ENCODE measurements around the gene MUC4.

Gene MUC4

GRCh38 chr3:195850857-195851543, 39.3 kb upstream of the MUC4 start:
- Mint-ChIP-seq H3K27me3 (ENCODE audit: low read depth) (peaks cover 22% of the 10 kb centered on the region), H3K9me3 (no peaks in the 10 kb centered on the region), H3K27ac (no peak overlapping the region), H3K4me3 (no peak overlapping the region), H3K36me3 (ENCODE audit: low read depth) (no peaks in the 10 kb centered on the region), H3K4me1 (no peaks in the 10 kb centered on the region)
- TF ChIP-seq CTCF (IDR thresholded peaks at IDR 0.05; ENCODE audit: unreplicated experiment in 3 of 3), result peak; percentile 99 to 100 (median 100)

DNA sequence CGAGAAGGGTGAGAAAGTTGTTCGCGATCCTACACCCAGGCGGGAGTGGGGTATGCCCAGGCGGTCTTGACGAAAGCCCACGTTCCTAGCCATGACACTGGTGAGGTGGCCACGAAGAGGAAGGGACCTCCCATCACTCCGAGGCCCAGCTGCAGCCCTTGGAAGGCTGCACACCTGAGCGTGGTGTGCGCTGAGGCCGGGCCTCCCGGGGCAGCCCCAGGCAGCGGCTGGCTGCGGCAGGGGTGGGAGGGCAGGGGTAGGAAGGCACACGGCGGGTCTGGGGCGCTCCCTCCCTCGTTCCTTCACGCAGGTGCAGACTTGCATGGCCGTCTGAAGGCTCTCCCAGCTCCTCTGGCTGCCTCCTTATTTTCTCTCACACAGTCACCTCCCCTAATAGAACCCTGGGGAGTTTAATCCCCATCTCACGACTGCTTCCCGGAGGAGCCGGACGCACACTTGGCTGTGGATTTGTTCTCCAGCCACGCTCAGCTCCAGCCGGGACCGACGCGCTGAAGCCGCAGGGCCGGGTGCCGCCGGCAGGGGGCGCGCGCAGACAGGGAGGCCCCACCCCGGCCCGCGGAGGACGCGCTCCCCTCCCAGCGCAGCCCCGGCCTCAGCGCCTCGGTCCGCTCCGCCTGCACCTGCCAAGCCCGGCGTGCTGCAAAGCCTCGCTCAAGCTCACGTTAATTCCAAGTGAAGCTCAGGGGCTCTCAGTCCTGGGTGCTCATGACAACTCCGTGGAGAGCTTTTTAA, 37.8 kb upstream of the MUC4 start:
- no peaks in the 10 kb centered on the region for H3K9me3 Mint-ChIP-seq
- TF ChIP-seq CTCF (IDR thresholded peaks at IDR 0.05; ENCODE audit: unreplicated experiment in 3 of 3), result no peak
- no peak overlapping the region for H3K27ac Mint-ChIP-seq
- H3K4me1 Mint-ChIP-seq, result no peaks in the 10 kb centered on the region
- peaks cover 20% of the 10 kb centered on the region for H3K27me3 Mint-ChIP-seq (ENCODE audit: low read depth)
- H3K36me3 Mint-ChIP-seq (ENCODE audit: low read depth), result no peaks in the 10 kb centered on the region
- no peak overlapping the region for H3K4me3 Mint-ChIP-seq

DNA sequence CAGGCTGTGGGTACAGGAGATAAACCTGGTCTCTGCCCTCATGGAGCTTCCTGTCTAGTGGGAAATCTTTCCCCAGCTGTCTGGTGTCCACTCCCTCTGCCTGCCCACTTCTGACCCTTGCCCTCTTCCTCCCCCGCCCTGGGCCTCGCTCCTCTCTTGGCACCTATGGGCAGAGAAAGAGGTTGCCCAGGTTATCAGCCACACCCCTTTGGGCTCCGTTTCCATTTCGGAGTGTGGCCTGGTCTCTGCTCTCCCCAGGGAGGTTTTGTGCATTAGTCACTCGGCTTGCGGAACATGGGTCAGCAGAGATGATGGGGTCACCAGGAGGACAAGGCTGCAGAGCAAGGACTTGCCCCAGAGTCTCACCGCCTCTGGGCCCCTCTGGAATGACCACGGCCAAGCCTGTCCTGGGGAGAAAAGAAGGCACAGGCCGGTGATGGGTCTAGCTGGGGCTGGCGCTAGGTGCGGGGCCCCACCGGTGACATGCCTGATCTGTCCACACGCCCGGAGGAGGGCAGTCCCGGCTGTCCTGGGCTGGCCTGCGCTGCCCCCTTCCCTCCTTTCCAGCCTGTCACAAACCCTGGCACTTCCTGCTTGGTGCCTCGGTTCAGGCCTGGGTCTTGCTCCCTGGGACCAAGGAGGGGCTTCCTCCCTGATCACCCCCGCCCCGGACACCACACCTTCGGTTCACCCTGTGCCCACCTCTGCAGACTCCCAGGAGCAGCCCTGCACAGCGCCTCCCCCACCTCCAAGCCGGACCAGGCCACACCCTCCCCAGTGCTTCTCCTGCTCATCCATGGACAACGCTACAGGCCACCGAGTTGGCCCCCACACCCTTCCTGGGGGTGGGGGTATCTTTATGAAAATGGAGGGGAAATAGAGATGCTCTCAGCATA, 35.6 kb upstream of the MUC4 start:
- Mint-ChIP-seq H3K9me3 (no peaks in the 10 kb centered on the region), H3K4me3 (no peak overlapping the region), H3K36me3 (ENCODE audit: low read depth) (no peaks in the 10 kb centered on the region), H3K27ac (no peak overlapping the region), H3K27me3 (ENCODE audit: low read depth) (peaks cover 18% of the 10 kb centered on the region), H3K4me1 (no peaks in the 10 kb centered on the region)
- TF ChIP-seq CTCF (IDR thresholded peaks at IDR 0.05; ENCODE audit: unreplicated experiment in 3 of 3), result no peak

- no peak overlapping the region for H3K27ac Mint-ChIP-seq
- TF ChIP-seq CTCF (IDR thresholded peaks at IDR 0.05; ENCODE audit: unreplicated experiment in 3 of 3), result no peak
- H3K27me3 Mint-ChIP-seq (ENCODE audit: low read depth), result peaks cover 13% of the 10 kb centered on the region
- H3K9me3 Mint-ChIP-seq, result no peaks in the 10 kb centered on the region
- no peaks in the 10 kb centered on the region for H3K4me1 Mint-ChIP-seq
- H3K4me3 Mint-ChIP-seq, result no peak overlapping the region
- no peaks in the 10 kb centered on the region for H3K36me3 Mint-ChIP-seq (ENCODE audit: low read depth)
These were observed 33.8 kb upstream of the MUC4 start for GRCh38 chr3:195845483-195845882.

- no peaks in the 10 kb centered on the region for H3K9me3 Mint-ChIP-seq
- H3K4me3 Mint-ChIP-seq, result no peak overlapping the region
- TF ChIP-seq CTCF (IDR thresholded peaks at IDR 0.05; ENCODE audit: unreplicated experiment in 3 of 3), result no peak
- H3K4me1 Mint-ChIP-seq, result no peaks in the 10 kb centered on the region
- peaks cover 13% of the 10 kb centered on the region for H3K27me3 Mint-ChIP-seq (ENCODE audit: low read depth)
- H3K27ac Mint-ChIP-seq, result no peak overlapping the region
- H3K36me3 Mint-ChIP-seq (ENCODE audit: low read depth), result no peaks in the 10 kb centered on the region
These were observed 33.0 kb upstream of the MUC4 start for GRCh38 chr3:195844671-195845218.
